SK-N-SH (cell line): ENCODE measurements around the gene GNA14. TPM values are rescaled to one million over a fixed set of nuclear protein-coding genes. Genes with fewer than 3 reads are reported as not detected.
"Not testable (repeated sequence)": the region's sequence is repeated elsewhere in the genome, so short reads cannot be mapped to it uniquely, and the experiment has no call there.

Experiments used
- CTCF ChIA-PET: fragments of 300-600, 350-600 bp; formaldehyde crosslinking; extraction: SDS; loops from one replicate; lab custom pipeline; 2021; lab: Yijun Ruan, JAX
- POLR2A ChIA-PET: fragments of 350-600 bp; sonication (Branson Sonifier 250); formaldehyde crosslinking; extraction: SDS; loops from one replicate; lab custom pipeline; 2020; ENCODE audit warnings: antibody characterized with exemption, inconsistent platforms; lab: Yijun Ruan, JAX
- DNase-seq: peaks from one replicate; pipeline ENCODE4 v3.0.0; 2012
- H2AFZ ChIP-seq: fragments of 200-600 bp; sonication (generic); 2 replicates; pipeline ENCODE4 v1.8.1; 2016; ENCODE audit warnings: antibody characterized with exemption, mild to moderate bottlenecking, low read depth
- H3F3A ChIP-seq: fragments of 200-600 bp; sonication (generic); replicated peaks from 2 replicates; pipeline ENCODE3; 2016; ENCODE audit warnings: antibody characterized with exemption, mild to moderate bottlenecking; ENCODE audit not compliant: insufficient read depth
- H3K27ac ChIP-seq, 2 experiments: fragments of 200-500 bp in 1 of 2; fragments of 200-600 bp in 1 of 2; sonication (Bioruptor generic) in 1 of 2; sonication (generic), shearing (Covaris generic) in 1 of 2; 2 replicates each; pipeline versions ENCODE4 v1.5.1 to v1.6.1; 2014 to 2016; ENCODE audit warnings: low read depth in 2 of 2, inconsistent platforms in 1 of 2, low read length in 1 of 2, mild to moderate bottlenecking in 1 of 2, mixed read lengths in 1 of 2
- H3K27me3 ChIP-seq: fragments of 200-600 bp; sonication (generic), shearing (Covaris generic); 2 replicates; pipeline ENCODE4 v1.6.1; 2016; ENCODE audit warnings: mixed run types; ENCODE audit not compliant: insufficient read depth
- H3K36me3 ChIP-seq, 2 experiments: fragments of 200-500 bp in 1 of 2; fragments of 200-600 bp in 1 of 2; sonication (Bioruptor generic) in 1 of 2; sonication (generic) in 1 of 2; replicated peaks in 1 of 2; 2 replicates each; pipeline versions ENCODE3 to v1.5.1; 2014 to 2016; ENCODE audit warnings: low read length in 1 of 2, mild to moderate bottlenecking in 1 of 2; ENCODE audit not compliant: insufficient read depth in 2 of 2, control insufficient read depth in 1 of 2
- H3K4me1 ChIP-seq, 2 experiments: fragments of 200-500 bp in 1 of 2; fragments of 200-600 bp in 1 of 2; sonication (Bioruptor generic) in 1 of 2; sonication (generic), shearing (Covaris generic) in 1 of 2; 2 replicates each; pipeline versions ENCODE4 v1.5.1 to v1.6.1; 2014 to 2016; ENCODE audit warnings: low read depth in 1 of 2, low read length in 1 of 2, mixed run types in 1 of 2; ENCODE audit not compliant: insufficient read depth in 2 of 2, control insufficient read depth in 1 of 2
- H3K4me2 ChIP-seq: fragments of 200-600 bp; sonication (generic), shearing (Covaris generic); 2 replicates; pipeline ENCODE4 v1.6.1; 2017; ENCODE audit warnings: mixed run types
- H3K4me3 ChIP-seq, 2 experiments: fragments of 200-500 bp in 1 of 2; fragments of 200-600 bp in 1 of 2; sonication (Bioruptor generic) in 1 of 2; sonication (generic), shearing (Covaris generic) in 1 of 2; 2 replicates each; pipeline versions ENCODE4 v1.5.1 to v1.8.1; 2014 to 2016; ENCODE audit warnings: low read depth in 2 of 2, inconsistent platforms in 1 of 2, low read length in 1 of 2, mild to moderate bottlenecking in 1 of 2, mixed read lengths in 1 of 2, moderate library complexity in 1 of 2
- H3K79me2 ChIP-seq: fragments of 200-600 bp; sonication (generic); 2 replicates; pipeline ENCODE4 v1.8.1; 2017; ENCODE audit warnings: mild to moderate bottlenecking; ENCODE audit not compliant: insufficient read depth
- H3K9ac ChIP-seq: fragments of 200-600 bp; sonication (generic); 2 replicates; pipeline ENCODE4 v1.6.1; 2017; ENCODE audit warnings: mixed run types
- H3K9me2 ChIP-seq: fragments of 200-600 bp; sonication (generic); 2 replicates; pipeline ENCODE4 v1.6.1; 2017; ENCODE audit warnings: mixed run types
- H3K9me3 ChIP-seq: fragments of 200-600 bp; sonication (generic); 2 replicates; pipeline ENCODE4 v1.6.1; 2017; ENCODE audit warnings: mixed run types, mild to moderate bottlenecking, moderate library complexity
- H4K20me1 ChIP-seq: fragments of 200-600 bp; sonication (generic); 2 replicates; pipeline ENCODE4 v1.6.1; 2017; ENCODE audit warnings: mild to moderate bottlenecking, mixed run types; ENCODE audit not compliant: insufficient read depth
- EP300 ChIP-seq, 2 experiments: IDR thresholded peaks; 2 replicates each; pipeline versions ENCODE4 v1.4.0 to v1.6.1; 2012; ENCODE audit warnings: borderline replicate concordance in 1 of 2, low read depth in 1 of 2, low read length in 1 of 2
- FOSL2 ChIP-seq: IDR thresholded peaks from 2 replicates; pipeline ENCODE4 v1.4.0; 2012; ENCODE audit warnings: low read depth, mild to moderate bottlenecking, moderate library complexity, borderline replicate concordance
- GABPA ChIP-seq: IDR thresholded peaks from 2 replicates; pipeline ENCODE4 v1.4.0; 2012; ENCODE audit warnings: low read depth, mild to moderate bottlenecking
- GATA2 ChIP-seq: sonication (generic); formaldehyde crosslinking; IDR thresholded peaks from 2 replicates; pipeline ENCODE4 v1.5.0; 2020; ENCODE audit warnings: mild to moderate bottlenecking, missing genetic modification reagents
- IRF3 ChIP-seq: fragments of 150-350 bp; IDR thresholded peaks from 2 replicates; pipeline ENCODE4 v1.6.1; 2016; ENCODE audit warnings: mild to moderate bottlenecking, low read depth, low read length
- NRF1 ChIP-seq: IDR thresholded peaks from 2 replicates; pipeline ENCODE4 v1.6.1; 2012; ENCODE audit warnings: low read depth, mild to moderate bottlenecking, low read length
- RAD21 ChIP-seq: IDR thresholded peaks from 2 replicates; pipeline ENCODE4 v1.6.1; 2012; ENCODE audit warnings: mild to moderate bottlenecking, low read length
- SIN3A ChIP-seq: IDR thresholded peaks from 2 replicates; pipeline ENCODE4 v1.6.1; 2012; ENCODE audit warnings: low read depth, mild to moderate bottlenecking, low read length, moderate library complexity, borderline replicate concordance
- SMC3 ChIP-seq: IDR thresholded peaks from 2 replicates; pipeline ENCODE4 v1.6.1; 2012; ENCODE audit warnings: low read depth, low read length, improper control_type of control experiment
- TCF12 ChIP-seq: IDR thresholded peaks from 2 replicates; pipeline ENCODE4 v1.4.0; 2012
- USF2 ChIP-seq: fragments of 150-350 bp; IDR thresholded peaks from 2 replicates; pipeline ENCODE4 v1.6.1; 2017; ENCODE audit warnings: antibody characterized with exemption, low read length, low read depth, borderline replicate concordance
- WGBS: methylation state at CpG from one replicate; pipeline ENCODE4 v1.1.6; 2017; ENCODE audit warnings: low lambda C conversion rate; 5-methylcytosine and 5-hydroxymethylcytosine counted together
- polyA plus RNA-seq, 3 experiments: library from polyadenylated mRNA; depleted of rRNA; stranded (reverse); fragments of >200 nt; gene quantifications; 2 replicates each; pipeline ENCODE4 v1.2.3, GENCODE V29; 2012
- TF ChIP-seq, protein P1 (sequence below): IDR thresholded peaks from 2 replicates; pipeline ENCODE4 v1.4.0; 2012; ENCODE audit warnings: low read depth, borderline replicate concordance
- TF ChIP-seq, protein P2 (sequence below): fragments of 200-600 bp; sonication (generic); IDR thresholded peaks from 2 replicates; pipeline ENCODE4 v1.6.1; 2017; ENCODE audit warnings: antibody characterized with exemption, mild to moderate bottlenecking, moderate library complexity

GNA14 gene
- polyA plus RNA-seq, 1 of the 3 experiments (the other 2 are of a cell fraction) = 0.15 TPM

DNA sequence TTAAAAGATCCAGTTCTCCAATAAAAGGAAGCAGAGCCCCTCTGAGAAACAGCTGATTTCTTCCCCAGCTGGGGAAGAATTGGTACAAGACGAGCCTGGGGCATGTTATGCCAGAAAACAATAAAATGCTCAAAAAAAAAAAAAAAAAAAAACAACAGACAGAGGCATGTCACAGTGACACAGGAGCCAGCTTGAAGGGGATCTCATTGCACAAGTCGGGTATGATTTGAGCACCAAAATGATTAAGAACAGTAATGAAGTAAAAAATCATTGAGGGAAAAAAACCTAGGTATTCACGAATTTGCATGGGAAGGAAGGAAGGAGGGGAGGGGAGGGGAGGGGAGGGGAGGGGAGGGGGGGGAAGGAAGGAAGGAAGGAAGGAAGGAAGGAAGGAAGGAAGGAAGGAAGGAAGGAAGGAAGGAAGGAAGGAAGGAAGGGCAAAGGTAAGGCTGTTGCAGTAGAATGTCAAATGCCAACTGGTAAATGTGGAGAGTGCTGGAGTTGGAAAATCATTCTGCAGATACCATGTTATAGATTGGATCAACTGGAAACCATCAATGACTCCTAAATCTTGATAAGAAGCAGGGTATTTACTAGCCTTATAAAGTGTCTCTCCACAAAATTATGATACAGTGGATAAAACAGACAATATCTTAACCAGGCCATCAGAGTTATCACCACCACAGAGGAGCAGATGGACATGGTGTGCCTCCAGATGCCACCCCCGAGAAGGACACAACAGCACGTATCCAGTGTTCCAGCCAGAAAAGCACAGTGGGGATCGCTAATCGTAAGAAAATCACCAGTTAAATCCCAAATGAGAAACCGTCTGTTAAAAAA lies 7.2 kb downstream of the GNA14 start:
- POLR2A ChIA-PET = no interaction called here
- Histone ChIP-seq H3K79me2 (no peaks in the 10 kb centered on the region), H3K27me3 (no peaks in the 10 kb centered on the region), H3K9me3 (no peaks in the 10 kb centered on the region), H2AFZ (no peak overlapping the region), H3K4me3 (no peak overlapping the region)
- TF ChIP-seq SIN3A (no peak), GATA2 (no peak), FOSL2 (no peak), IRF3 (no peak), NRF1 (no peak)
- TF ChIP-seq, protein P1, sequence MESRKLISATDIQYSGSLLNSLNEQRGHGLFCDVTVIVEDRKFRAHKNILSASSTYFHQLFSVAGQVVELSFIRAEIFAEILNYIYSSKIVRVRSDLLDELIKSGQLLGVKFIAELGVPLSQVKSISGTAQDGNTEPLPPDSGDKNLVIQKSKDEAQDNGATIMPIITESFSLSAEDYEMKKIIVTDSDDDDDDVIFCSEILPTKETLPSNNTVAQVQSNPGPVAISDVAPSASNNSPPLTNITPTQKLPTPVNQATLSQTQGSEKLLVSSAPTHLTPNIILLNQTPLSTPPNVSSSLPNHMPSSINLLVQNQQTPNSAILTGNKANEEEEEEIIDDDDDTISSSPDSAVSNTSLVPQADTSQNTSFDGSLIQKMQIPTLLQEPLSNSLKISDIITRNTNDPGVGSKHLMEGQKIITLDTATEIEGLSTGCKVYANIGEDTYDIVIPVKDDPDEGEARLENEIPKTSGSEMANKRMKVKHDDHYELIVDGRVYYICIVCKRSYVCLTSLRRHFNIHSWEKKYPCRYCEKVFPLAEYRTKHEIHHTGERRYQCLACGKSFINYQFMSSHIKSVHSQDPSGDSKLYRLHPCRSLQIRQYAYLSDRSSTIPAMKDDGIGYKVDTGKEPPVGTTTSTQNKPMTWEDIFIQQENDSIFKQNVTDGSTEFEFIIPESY = no peak
- TF ChIP-seq, all 33 proteins: peak for 0
- CTCF ChIA-PET = interaction anchor here (1.0 kb wide), 1 partner anchor 183 kb away, joined by 4 read pairs; no protein-coding TSS in a partner anchor
- Histone ChIP-seq H4K20me1 (no peaks in the 10 kb centered on the region), H3K9me2 (no peaks in the 10 kb centered on the region), H3F3A (no peaks in the 10 kb centered on the region), H3K4me2 (no peak overlapping the region), H3K9ac (no peak overlapping the region), H3K36me3 (no peaks in the 10 kb centered on the region), H3K27ac (no peak overlapping the region), H3K4me1 (peaks cover 11 to 20% of the 10 kb centered on the region in 2 experiments; a peak in 3 of 4 replicates)
- no peak for DNase-seq
- WGBS = 71% methylated on average over 8 of the region's 8 CpGs

GRCh38 chr9:77632652-77633051 lies 15.5 kb downstream of the GNA14 start:
- CTCF ChIA-PET = no interaction called here
- H3K4me3 ChIP-seq = no peak overlapping the region
- no peak overlapping the region for H3K27ac ChIP-seq
- H3K4me1 ChIP-seq = no peaks in the 10 kb centered on the region; a peak in 1 of 4 replicates
- no peaks in the 10 kb centered on the region for H3K79me2 ChIP-seq
- no peak for DNase-seq
- POLR2A ChIA-PET = no interaction called here
- no peak overlapping the region for H3K4me2 ChIP-seq
- no peak for TF ChIP-seq EP300 (IDR thresholded peaks at IDR 0.05; ENCODE audit: borderline replicate concordance in 1 of 2, low read depth in 1 of 2, low read length in 1 of 2)
- TF ChIP-seq RAD21 = no peak
- TF ChIP-seq SMC3 = no peak
- TF ChIP-seq GABPA = no peak
- no peak for TF ChIP-seq USF2
- TF ChIP-seq TCF12 = no peak
- TF ChIP-seq, protein P2, sequence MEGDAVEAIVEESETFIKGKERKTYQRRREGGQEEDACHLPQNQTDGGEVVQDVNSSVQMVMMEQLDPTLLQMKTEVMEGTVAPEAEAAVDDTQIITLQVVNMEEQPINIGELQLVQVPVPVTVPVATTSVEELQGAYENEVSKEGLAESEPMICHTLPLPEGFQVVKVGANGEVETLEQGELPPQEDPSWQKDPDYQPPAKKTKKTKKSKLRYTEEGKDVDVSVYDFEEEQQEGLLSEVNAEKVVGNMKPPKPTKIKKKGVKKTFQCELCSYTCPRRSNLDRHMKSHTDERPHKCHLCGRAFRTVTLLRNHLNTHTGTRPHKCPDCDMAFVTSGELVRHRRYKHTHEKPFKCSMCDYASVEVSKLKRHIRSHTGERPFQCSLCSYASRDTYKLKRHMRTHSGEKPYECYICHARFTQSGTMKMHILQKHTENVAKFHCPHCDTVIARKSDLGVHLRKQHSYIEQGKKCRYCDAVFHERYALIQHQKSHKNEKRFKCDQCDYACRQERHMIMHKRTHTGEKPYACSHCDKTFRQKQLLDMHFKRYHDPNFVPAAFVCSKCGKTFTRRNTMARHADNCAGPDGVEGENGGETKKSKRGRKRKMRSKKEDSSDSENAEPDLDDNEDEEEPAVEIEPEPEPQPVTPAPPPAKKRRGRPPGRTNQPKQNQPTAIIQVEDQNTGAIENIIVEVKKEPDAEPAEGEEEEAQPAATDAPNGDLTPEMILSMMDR = no peak
- H3K9me2 ChIP-seq = no peaks in the 10 kb centered on the region
- H3K9me3 ChIP-seq = no peaks in the 10 kb centered on the region
- H2AFZ ChIP-seq = no peak overlapping the region
- no peaks in the 10 kb centered on the region for H4K20me1 ChIP-seq
- 81% methylated on average over 2 of the region's 5 CpGs for WGBS
- H3F3A ChIP-seq = no peaks in the 10 kb centered on the region
- H3K36me3 ChIP-seq = no peaks in the 10 kb centered on the region
- H3K9ac ChIP-seq = no peak overlapping the region
- no peaks in the 10 kb centered on the region for H3K27me3 ChIP-seq

DNA sequence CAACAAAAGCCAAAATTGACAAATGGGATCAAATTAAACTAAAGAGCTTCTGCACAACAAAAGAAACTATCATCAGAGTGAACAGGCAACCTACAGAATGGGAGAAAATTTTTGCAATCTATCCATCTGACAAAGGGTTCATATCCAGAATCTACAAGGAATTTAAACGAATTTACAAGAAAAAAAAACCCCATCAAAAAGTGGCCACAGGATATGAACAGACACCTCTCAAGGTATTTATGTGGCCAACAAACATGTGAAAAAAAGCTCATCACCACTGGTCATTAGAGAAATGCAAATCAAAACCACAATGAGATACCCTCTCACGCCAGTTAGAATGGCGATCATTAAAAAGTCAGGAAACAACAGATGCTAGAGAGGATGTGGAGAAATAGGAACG lies 19.3 kb downstream of the GNA14 start:
- H3K27me3 ChIP-seq, H3K4me1 ChIP-seq, H3F3A ChIP-seq, H3K27ac ChIP-seq, H3K9ac ChIP-seq, H3K36me3 ChIP-seq, H3K4me2 ChIP-seq, POLR2A ChIA-PET, H3K9me3 ChIP-seq, H4K20me1 ChIP-seq, H3K4me3 ChIP-seq, DNase-seq, H2AFZ ChIP-seq, H3K79me2 ChIP-seq, H3K9me2 ChIP-seq: not testable (repeated sequence)
- WGBS = 80% methylated on average over 4 of the region's 4 CpGs
- CTCF ChIA-PET = interaction anchor here (0.9 kb wide), 1 partner anchor 32 kb away, joined by 3 read pairs; no protein-coding TSS in a partner anchor
